K562 (cell line): ENCODE data around the gene NABP1. TPM values are rescaled to one million over a fixed set of nuclear protein-coding genes. Genes with fewer than 3 reads are reported as not detected.

Experiments
- CBFA2T3 ChIP-seq: fragments of 450-650 bp; IDR thresholded peaks from 2 replicates; pipeline ENCODE4 v1.6.1; 2017
- CC2D1A ChIP-seq: fragments of 450-650 bp; IDR thresholded peaks from 2 replicates; pipeline ENCODE4 v1.6.1; 2017; ENCODE audit warnings: mild to moderate bottlenecking
- CREB5 ChIP-seq: fragments of 250-450 bp; sonication (Bioruptor Pico); IDR thresholded peaks from 2 replicates; pipeline ENCODE4 v1.5.0; 2020; ENCODE audit warnings: mild to moderate bottlenecking
- NEUROD1 ChIP-seq: fragments of 150-350 bp; IDR thresholded peaks from 2 replicates; pipeline ENCODE4 v1.6.1; 2014; ENCODE audit warnings: borderline replicate concordance, low read length, low read depth; ENCODE audit not compliant: partially characterized antibody
- RBFOX2 ChIP-seq: fragments of 200-400 bp; formaldehyde crosslinking; IDR thresholded peaks from 2 replicates; pipeline ENCODE4 v1.6.1; 2017; ENCODE audit warnings: low read depth, mild to moderate bottlenecking, low read length, moderate library complexity
- RREB1 ChIP-seq: fragments of 250-450 bp; sonication (Bioruptor Pico); IDR thresholded peaks from 2 replicates; pipeline ENCODE4 v1.4.0; 2020
- TFAP4 ChIP-seq: sonication (generic); formaldehyde crosslinking; IDR thresholded peaks from 2 replicates; pipeline ENCODE4 v1.8.0; 2022; ENCODE audit warnings: missing genetic modification reagents, mild to moderate bottlenecking, moderate library complexity, borderline replicate concordance
- ZNF212 ChIP-seq: fragments of 450-650 bp; formaldehyde crosslinking; IDR thresholded peaks from 2 replicates; pipeline ENCODE4 v1.4.0; 2020; ENCODE audit warnings: mild to moderate bottlenecking
- ZNF561 ChIP-seq: fragments of 450-650 bp; formaldehyde crosslinking; conservative IDR thresholded peaks from 2 replicates; pipeline ENCODE4 v1.4.0; 2020; ENCODE audit warnings: mild to moderate bottlenecking, moderate library complexity
- polyA plus RNA-seq, 8 experiments: library from polyadenylated mRNA; depleted of rRNA in 4 of 8; stranded (reverse) in 5 of 8; unstranded in 3 of 8; fragments of >200 nt; fragmentation: Nextera tagmentation in 2 of 8; fragmentation: Illumina TruSeq in 1 of 8; extraction: Ambion mirVana in 2 of 8; extraction: Trizol in 1 of 8; gene quantifications; 2 replicates each; pipeline versions ENCODE4 v1.2.1 to v1.2.3, GENCODE V29; 2011 to 2014; ENCODE audit warnings: inconsistent platforms in 1 of 8, missing spikeins in 1 of 8
- total RNA-seq, 7 experiments: library from RNA; depleted of rRNA in 6 of 7; stranded (reverse); fragments of >200 nt in 6 of 7; fragmentation: Illumina TruSeq in 2 of 7; extraction: Trizol in 2 of 7; gene quantifications; 2 replicates each; pipeline versions ENCODE4 v1.2.1 to v1.2.3, GENCODE V29; 2011 to 2021; ENCODE audit warnings: low replicate concordance in 1 of 7
- TF ChIP-seq, protein P1 (sequence below): fragments of 150-350 bp; conservative IDR thresholded peaks from 2 replicates; pipeline ENCODE4 v1.6.1; 2014; ENCODE audit warnings: low read length
- TF ChIP-seq, protein P2 (sequence below): sonication (generic); formaldehyde crosslinking; IDR thresholded peaks from 2 replicates; pipeline ENCODE4 v1.8.0; 2022; ENCODE audit warnings: mild to moderate bottlenecking, missing genetic modification reagents

The NABP1 gene
- total and polyA plus RNA-seq, 9 of the 15 experiments (the other 6 are each of a cell fraction or from before 2014, with no cell fraction given), result 12.8 to 44.0 (median 20.2) TPM

GRCh38 chr2:191637182-191638078, 40.5 kb upstream of the NABP1 start (continued):
- TF ChIP-seq TFAP4 (CRISPR knock-in tag) (peak; percentile 58), ZNF561 (CRISPR knock-in tag) (no peak), RREB1 (CRISPR knock-in tag) (no peak), CREB5 (CRISPR knock-in tag) (no peak), NEUROD1 (no peak), CC2D1A (no peak), RBFOX2 (no peak), ZNF212 (CRISPR knock-in tag) (no peak), CBFA2T3 (peak; percentile 66)
- TF ChIP-seq, protein P1, sequence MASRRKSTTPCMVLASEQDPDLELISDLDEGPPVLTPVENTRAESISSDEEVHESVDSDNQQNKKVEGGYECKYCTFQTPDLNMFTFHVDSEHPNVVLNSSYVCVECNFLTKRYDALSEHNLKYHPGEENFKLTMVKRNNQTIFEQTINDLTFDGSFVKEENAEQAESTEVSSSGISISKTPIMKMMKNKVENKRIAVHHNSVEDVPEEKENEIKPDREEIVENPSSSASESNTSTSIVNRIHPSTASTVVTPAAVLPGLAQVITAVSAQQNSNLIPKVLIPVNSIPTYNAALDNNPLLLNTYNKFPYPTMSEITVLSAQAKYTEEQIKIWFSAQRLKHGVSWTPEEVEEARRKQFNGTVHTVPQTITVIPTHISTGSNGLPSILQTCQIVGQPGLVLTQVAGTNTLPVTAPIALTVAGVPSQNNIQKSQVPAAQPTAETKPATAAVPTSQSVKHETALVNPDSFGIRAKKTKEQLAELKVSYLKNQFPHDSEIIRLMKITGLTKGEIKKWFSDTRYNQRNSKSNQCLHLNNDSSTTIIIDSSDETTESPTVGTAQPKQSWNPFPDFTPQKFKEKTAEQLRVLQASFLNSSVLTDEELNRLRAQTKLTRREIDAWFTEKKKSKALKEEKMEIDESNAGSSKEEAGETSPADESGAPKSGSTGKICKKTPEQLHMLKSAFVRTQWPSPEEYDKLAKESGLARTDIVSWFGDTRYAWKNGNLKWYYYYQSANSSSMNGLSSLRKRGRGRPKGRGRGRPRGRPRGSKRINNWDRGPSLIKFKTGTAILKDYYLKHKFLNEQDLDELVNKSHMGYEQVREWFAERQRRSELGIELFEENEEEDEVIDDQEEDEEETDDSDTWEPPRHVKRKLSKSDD, result no peak
- TF ChIP-seq, protein P2, sequence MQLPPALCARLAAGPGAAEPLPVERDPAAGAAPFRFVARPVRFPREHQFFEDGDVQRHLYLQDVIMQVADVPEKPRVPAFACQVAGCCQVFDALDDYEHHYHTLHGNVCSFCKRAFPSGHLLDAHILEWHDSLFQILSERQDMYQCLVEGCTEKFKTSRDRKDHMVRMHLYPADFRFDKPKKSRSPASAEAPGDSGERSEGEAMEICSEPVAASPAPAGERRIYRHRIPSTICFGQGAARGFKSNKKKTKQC (CRISPR knock-in tag), result no peak
